Hematopoietic multipotent progenitor cell treated with erythropoietin and hydrocortisone succinate and interleukin-3 and kit ligand, for 4 days (in vitro differentiated cells): Measurements from ENCODE around the gene CDIPT.
A peak's percentile ranks its signal among the peaks of the same experiment; 100 is the strongest.
"Not testable (repeated sequence)": the region's sequence is repeated elsewhere in the genome, so short reads cannot be mapped to it uniquely, and the experiment has no call there.

Source experiments
- DNase-seq: peaks from one replicate; pipeline ENCODE4 v3.0.0-alpha.2; 2015

CDIPT gene

GRCh38 chr16:29857133-29857760 lies 5.8 kb downstream of the CDIPT start:
- DNase-seq: peak; percentile 17

- no peak for DNase-seq
Observed at GRCh38 chr16:29854520-29855100, 8.4 kb downstream of the CDIPT start.

GRCh38 chr16:29852654-29853053 lies 10.4 kb downstream of the CDIPT start:
- DNase-seq: no peak

GRCh38 chr16:29850998-29851397 lies 12.0 kb downstream of the CDIPT start:
- DNase-seq: no peak

GRCh38 chr16:29849505-29849904 lies 13.5 kb downstream of the CDIPT start:
- DNase-seq: no peak

- DNase-seq: peak; percentile 84
Observed at GRCh38 chr16:29848420-29849297, 14.4 kb downstream of the CDIPT start.

GRCh38 chr16:29845656-29846055 lies 17.4 kb downstream of the CDIPT start:
- DNase-seq: no peak

- DNase-seq: no peak
Observed at GRCh38 chr16:29844575-29845331, 18.3 kb downstream of the CDIPT start.

GRCh38 chr16:29843931-29844330 lies 19.1 kb downstream of the CDIPT start:
- DNase-seq: no peak

- peak; percentile 36 for DNase-seq
Observed at GRCh38 chr16:29842732-29843346, 20.2 kb downstream of the CDIPT start.

GRCh38 chr16:29841631-29842030 lies 21.4 kb downstream of the CDIPT start:
- no peak for DNase-seq

- DNase-seq: no peak
Observed at GRCh38 chr16:29840240-29840639, 22.8 kb downstream of the CDIPT start.

GRCh38 chr16:29839822-29840221 lies 23.2 kb downstream of the CDIPT start:
- no peak for DNase-seq

GRCh38 chr16:29837841-29838240 lies 25.2 kb downstream of the CDIPT start:
- no peak for DNase-seq

- no peak for DNase-seq
Observed at GRCh38 chr16:29836623-29837022, 26.4 kb downstream of the CDIPT start.

- no peak for DNase-seq
Observed at GRCh38 chr16:29835926-29836325, 27.1 kb downstream of the CDIPT start.

GRCh38 chr16:29834079-29834478 lies 28.9 kb downstream of the CDIPT start:
- DNase-seq: no peak

- DNase-seq: not testable (repeated sequence)
Observed at GRCh38 chr16:29833219-29833618, 29.8 kb downstream of the CDIPT start.

GRCh38 chr16:29831490-29831889 lies 31.5 kb downstream of the CDIPT start:
- no peak for DNase-seq

GRCh38 chr16:29830774-29831173 lies 32.3 kb downstream of the CDIPT start:
- no peak for DNase-seq

GRCh38 chr16:29826342-29826695 lies 36.7 kb downstream of the CDIPT start:
- DNase-seq: no peak

- DNase-seq: peak; percentile 47
Observed at GRCh38 chr16:29825145-29826044, 37.6 kb downstream of the CDIPT start.
